ENCODE results near the gene MKX.

The MKX gene

DNA sequence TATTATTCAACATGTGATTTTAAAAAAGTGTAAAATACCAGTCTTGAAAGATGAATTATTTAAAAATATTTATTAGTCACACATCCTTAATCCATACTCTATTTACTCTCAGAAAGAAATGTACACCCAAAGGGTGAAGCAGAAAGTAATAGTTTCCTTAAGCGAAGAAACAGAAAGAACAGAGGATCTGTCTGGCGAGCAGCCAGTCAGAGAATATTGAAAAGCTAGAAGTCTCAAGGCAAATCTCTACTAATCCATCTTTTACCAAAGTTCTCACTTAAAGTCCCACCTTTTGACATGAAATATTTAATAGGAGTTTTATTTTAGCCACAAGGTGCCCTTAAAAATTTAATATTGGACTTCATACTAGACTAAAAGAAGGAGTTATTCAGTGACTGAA, 46.7 kb downstream of the MKX start:
- no peak overlapping the region for H3K4me3 ChIP-seq (ENCODE audit: control insufficient read depth, low read depth, low read length)
- TF ChIP-seq, protein P1, sequence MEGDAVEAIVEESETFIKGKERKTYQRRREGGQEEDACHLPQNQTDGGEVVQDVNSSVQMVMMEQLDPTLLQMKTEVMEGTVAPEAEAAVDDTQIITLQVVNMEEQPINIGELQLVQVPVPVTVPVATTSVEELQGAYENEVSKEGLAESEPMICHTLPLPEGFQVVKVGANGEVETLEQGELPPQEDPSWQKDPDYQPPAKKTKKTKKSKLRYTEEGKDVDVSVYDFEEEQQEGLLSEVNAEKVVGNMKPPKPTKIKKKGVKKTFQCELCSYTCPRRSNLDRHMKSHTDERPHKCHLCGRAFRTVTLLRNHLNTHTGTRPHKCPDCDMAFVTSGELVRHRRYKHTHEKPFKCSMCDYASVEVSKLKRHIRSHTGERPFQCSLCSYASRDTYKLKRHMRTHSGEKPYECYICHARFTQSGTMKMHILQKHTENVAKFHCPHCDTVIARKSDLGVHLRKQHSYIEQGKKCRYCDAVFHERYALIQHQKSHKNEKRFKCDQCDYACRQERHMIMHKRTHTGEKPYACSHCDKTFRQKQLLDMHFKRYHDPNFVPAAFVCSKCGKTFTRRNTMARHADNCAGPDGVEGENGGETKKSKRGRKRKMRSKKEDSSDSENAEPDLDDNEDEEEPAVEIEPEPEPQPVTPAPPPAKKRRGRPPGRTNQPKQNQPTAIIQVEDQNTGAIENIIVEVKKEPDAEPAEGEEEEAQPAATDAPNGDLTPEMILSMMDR (conservative IDR thresholded peaks at IDR 0.05; ENCODE audit: control insufficient read depth, insufficient read depth, low read depth, low read length) = no peak
- no peak for DNase-seq (ENCODE audit: low read depth)

DNA sequence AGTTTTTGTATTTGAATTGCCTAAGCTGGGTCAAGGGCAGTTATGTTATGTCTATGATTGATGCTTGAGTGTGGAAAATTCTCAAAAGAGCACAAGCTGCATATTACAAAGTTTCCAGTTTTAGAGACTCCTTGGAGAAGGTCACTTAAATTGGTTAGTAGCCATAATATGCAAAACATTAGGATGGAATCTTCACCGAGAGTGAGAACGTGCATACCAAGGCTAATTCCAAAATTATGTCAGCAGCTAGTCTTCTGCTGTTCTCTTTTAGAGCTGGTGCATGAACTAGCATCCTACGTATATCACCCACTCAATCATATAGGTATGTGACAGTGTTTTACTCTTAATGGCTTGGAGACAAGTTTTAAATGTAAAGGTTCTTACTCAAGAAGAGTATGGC, 49.2 kb downstream of the MKX start:
- no peak for DNase-seq (ENCODE audit: low read depth)
- TF ChIP-seq, protein P1 (conservative IDR thresholded peaks at IDR 0.05; ENCODE audit: control insufficient read depth, insufficient read depth, low read depth, low read length) = no peak
- no peak overlapping the region for H3K4me3 ChIP-seq (ENCODE audit: control insufficient read depth, low read depth, low read length)

DNA sequence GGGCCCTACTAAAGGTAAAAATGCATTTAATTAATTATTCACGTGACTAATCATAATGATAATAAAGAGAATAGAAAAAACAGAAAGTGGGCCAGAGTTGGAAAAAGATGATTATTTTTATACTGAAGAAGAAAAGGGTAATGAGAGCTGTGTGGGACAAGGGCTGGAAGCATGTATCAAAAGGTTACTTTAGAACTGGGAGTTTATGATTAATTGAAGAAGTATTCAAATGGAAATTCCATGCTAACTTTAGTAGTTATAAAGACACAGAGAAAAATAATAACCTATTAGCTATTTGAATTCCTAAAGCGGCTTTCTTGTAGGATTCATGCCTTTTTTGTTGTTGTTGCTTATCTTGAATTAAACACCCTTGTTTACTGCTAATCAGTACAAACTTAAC, 49.9 kb downstream of the MKX start:
- H3K4me3 ChIP-seq (ENCODE audit: control insufficient read depth, low read depth, low read length) = no peak overlapping the region
- TF ChIP-seq, protein P1 (conservative IDR thresholded peaks at IDR 0.05; ENCODE audit: control insufficient read depth, insufficient read depth, low read depth, low read length) = no peak
- no peak for DNase-seq (ENCODE audit: low read depth)

DNA sequence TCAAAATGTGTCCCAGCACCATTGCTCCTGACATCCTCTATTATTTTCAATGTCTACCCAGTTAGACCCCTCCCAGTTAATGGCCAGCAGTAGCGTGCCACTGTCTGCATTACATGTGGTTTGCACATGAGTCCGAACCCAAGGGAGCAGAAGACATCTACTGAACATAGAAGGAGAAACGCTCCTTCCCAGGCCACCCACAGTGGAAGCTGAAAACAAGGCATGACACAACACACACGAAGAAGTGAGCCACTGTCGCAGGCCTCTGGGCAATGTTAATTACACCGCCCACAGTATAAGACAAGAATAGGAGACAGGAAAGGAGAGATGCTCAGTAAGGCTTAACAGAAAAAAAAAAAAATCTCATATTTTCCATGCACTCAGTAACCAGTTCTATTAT, 50.5 kb downstream of the MKX start:
- TF ChIP-seq, protein P1 (conservative IDR thresholded peaks at IDR 0.05; ENCODE audit: control insufficient read depth, insufficient read depth, low read depth, low read length) = no peak
- no peak for DNase-seq (ENCODE audit: low read depth)
- H3K4me3 ChIP-seq (ENCODE audit: control insufficient read depth, low read depth, low read length) = no peak overlapping the region

DNA sequence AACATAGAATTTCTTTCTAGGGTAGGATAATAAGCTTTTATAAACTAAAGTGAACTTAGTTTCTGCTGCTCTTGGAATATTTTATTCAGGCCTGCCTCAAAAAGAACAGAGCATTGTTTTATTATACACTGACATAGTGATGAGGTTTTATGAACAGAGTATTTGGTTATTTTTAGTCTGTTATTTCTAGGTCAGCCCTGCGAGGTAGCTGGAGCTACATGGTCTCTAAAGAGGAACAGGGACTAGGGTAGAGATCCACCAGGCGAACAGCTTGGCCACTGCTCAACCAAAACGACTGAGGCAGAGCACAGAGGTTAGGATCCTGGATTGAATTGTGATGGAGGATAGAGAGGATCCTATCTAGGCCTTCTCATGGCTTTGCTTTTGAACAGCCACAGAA, 53.0 kb downstream of the MKX start:
- TF ChIP-seq, protein P1 (conservative IDR thresholded peaks at IDR 0.05; ENCODE audit: control insufficient read depth, insufficient read depth, low read depth, low read length) = no peak
- no peak overlapping the region for H3K4me3 ChIP-seq (ENCODE audit: control insufficient read depth, low read depth, low read length)
- DNase-seq (ENCODE audit: low read depth) = no peak

DNA sequence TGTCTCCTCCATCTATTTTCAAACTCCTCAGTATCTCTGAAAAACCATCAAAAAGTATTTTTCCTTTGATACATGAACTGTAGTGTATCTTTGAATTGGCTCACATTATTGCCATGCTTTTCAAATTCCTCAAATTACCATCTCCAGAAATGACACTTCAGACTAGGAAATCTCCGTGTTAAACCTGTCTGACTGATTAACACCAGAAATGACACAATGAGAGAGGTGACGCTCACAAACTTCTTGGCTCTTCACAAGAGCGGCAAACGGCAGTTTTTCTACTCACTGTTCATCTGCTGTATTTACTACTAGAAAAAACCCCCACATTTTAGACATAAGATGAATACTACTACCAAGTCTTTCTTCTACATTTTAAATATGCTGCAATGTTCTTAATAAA, 56.6 kb downstream of the MKX start:
- DNase-seq (ENCODE audit: low read depth) = no peak
- H3K4me3 ChIP-seq (ENCODE audit: control insufficient read depth, low read depth, low read length) = no peak overlapping the region
- TF ChIP-seq, protein P1 (conservative IDR thresholded peaks at IDR 0.05; ENCODE audit: control insufficient read depth, insufficient read depth, low read depth, low read length) = no peak

DNA sequence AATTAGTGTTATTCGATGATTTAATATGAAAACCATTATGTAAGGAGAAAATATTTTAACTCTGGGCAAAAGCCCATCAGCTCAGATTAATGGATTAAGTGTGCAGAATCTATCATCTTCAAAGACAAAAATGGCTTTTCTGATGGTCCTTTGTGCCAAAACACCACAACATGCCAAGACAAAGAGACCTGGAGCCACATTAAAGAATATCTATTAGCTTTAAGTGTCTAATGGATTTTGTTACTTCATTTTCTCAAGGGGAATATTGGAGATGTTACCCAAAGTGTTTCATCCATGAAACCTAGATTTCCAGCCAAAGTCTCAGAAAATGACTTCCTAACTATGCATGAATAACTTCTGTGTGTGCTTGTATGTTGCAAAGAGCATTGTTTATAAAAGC, 57.3 kb downstream of the MKX start:
- TF ChIP-seq, protein P1 (conservative IDR thresholded peaks at IDR 0.05; ENCODE audit: control insufficient read depth, insufficient read depth, low read depth, low read length) = no peak
- H3K4me3 ChIP-seq (ENCODE audit: control insufficient read depth, low read depth, low read length) = no peak overlapping the region
- DNase-seq (ENCODE audit: low read depth) = no peak

Measured in fibroblast of mammary gland (primary cell).